GM19239 (cell line): ENCODE results near the gene SSR1.
A peak's percentile ranks its signal among the peaks of the same experiment; 100 is the strongest.

Experiments
- DNase-seq: peaks from one replicate; pipeline ENCODE4 v3.0.0; 2011; ENCODE audit warnings: low spot score; ENCODE audit not compliant: insufficient read length
- FAIRE-seq: peaks from 2 replicates; lab custom pipeline; 2011; peaks lifted over from hg19 to GRCh38; lab: Jason Lieb, UNC

SSR1 gene

GRCh38 chr6:7261852-7262461, 51.0 kb downstream of the SSR1 start:
- DNase-seq (no peak), FAIRE-seq (no peak)

- no peak for FAIRE-seq
These were observed 51.8 kb downstream of the SSR1 start for GRCh38 chr6:7261032-7261841.

GRCh38 chr6:7260291-7261031, 52.5 kb downstream of the SSR1 start:
- no peak for DNase-seq
- FAIRE-seq = no peak

More at GRCh38 chr6:7261032-7261841, 51.8 kb downstream of the SSR1 start:
- peak; percentile 45 for DNase-seq

- FAIRE-seq = no peak
- no peak for DNase-seq
These were observed 54.7 kb downstream of the SSR1 start for GRCh38 chr6:7258231-7258763.

- DNase-seq (no peak), FAIRE-seq (no peak)
These were observed 55.3 kb downstream of the SSR1 start for GRCh38 chr6:7257521-7258230.

- DNase-seq (no peak), FAIRE-seq (no peak)
These were observed 56.2 kb downstream of the SSR1 start for GRCh38 chr6:7256785-7257184.

GRCh38 chr6:7255918-7256317, 57.1 kb downstream of the SSR1 start:
- no peak for FAIRE-seq
- no peak for DNase-seq

GRCh38 chr6:7254980-7255835, 57.8 kb downstream of the SSR1 start:
- DNase-seq (no peak), FAIRE-seq (no peak)

- no peak for DNase-seq
- FAIRE-seq = no peak
These were observed 60.6 kb downstream of the SSR1 start for GRCh38 chr6:7252390-7252789.

- FAIRE-seq = no peak
- no peak for DNase-seq
These were observed 61.2 kb downstream of the SSR1 start for GRCh38 chr6:7251646-7252260.

GRCh38 chr6:7250812-7251211, 62.2 kb downstream of the SSR1 start:
- no peak for FAIRE-seq

GRCh38 chr6:7249946-7250643, 62.9 kb downstream of the SSR1 start:
- FAIRE-seq = no peak
- DNase-seq = no peak

More at GRCh38 chr6:7250812-7251211, 62.2 kb downstream of the SSR1 start:
- no peak for DNase-seq

- no peak for FAIRE-seq
- DNase-seq = no peak
These were observed 63.6 kb downstream of the SSR1 start for GRCh38 chr6:7249391-7249790.

- FAIRE-seq = no peak
- no peak for DNase-seq
These were observed 65.2 kb downstream of the SSR1 start for GRCh38 chr6:7247828-7248227.

GRCh38 chr6:7247179-7247456, 65.9 kb downstream of the SSR1 start:
- DNase-seq (no peak), FAIRE-seq (no peak)

- FAIRE-seq = no peak
- DNase-seq = no peak
These were observed 66.4 kb downstream of the SSR1 start for GRCh38 chr6:7246401-7247178.

GRCh38 chr6:7245668-7246393, 67.2 kb downstream of the SSR1 start:
- DNase-seq = no peak
- no peak for FAIRE-seq
